ENCODE data around the gene THOC1. TPM values are rescaled to one million over a fixed set of nuclear protein-coding genes. Genes with fewer than 3 reads are reported as not detected.

Gene THOC1
- polyA plus RNA-seq, 1 of the 3 experiments (the other 2 are of a cell fraction) = 12.3 TPM

GRCh38 chr18:316393-316792, 48.5 kb upstream of the THOC1 start:
- CTCF ChIA-PET = no interaction called here
- 89% methylated on average over 8 of the region's 8 CpGs for WGBS (ENCODE audit: low lambda C conversion rate)
- H3K9ac ChIP-seq = no peak overlapping the region
- H3K9me3 ChIP-seq = no peaks in the 10 kb centered on the region
- no peaks in the 10 kb centered on the region for H3K9me2 ChIP-seq
- H3K4me2 ChIP-seq = no peak overlapping the region
- no peaks in the 10 kb centered on the region for H4K20me1 ChIP-seq (ENCODE audit: insufficient read depth)
- DNase-seq = no peak
- POLR2A ChIA-PET = no interaction called here
- TF ChIP-seq FOXJ3 (CRISPR knock-in tag; IDR thresholded peaks at IDR 0.05) (no peak), RFX5 (IDR thresholded peaks at IDR 0.05; ENCODE audit: low read length) (no peak), RCOR1 (IDR thresholded peaks at IDR 0.05; ENCODE audit: low read length) (no peak)
- H3K4me3 ChIP-seq (ENCODE audit: low read depth in 2 of 2, low read length in 1 of 2) = no peak overlapping the region
- H2AFZ ChIP-seq (ENCODE audit: low read depth) = no peak overlapping the region
- H3K27me3 ChIP-seq (ENCODE audit: insufficient read depth) = no peaks in the 10 kb centered on the region
- no peaks in the 10 kb centered on the region for H3K79me2 ChIP-seq (ENCODE audit: insufficient read depth)
- H3K36me3 ChIP-seq (replicated peaks in 1 of 2; ENCODE audit: control insufficient read depth in 1 of 2, insufficient read depth in 2 of 2, low read length in 1 of 2) = no peaks in the 10 kb centered on the region
- H3F3A ChIP-seq (replicated peaks; ENCODE audit: insufficient read depth) = peaks cover 4% of the 10 kb centered on the region
- no peak overlapping the region for H3K27ac ChIP-seq (ENCODE audit: low read depth in 2 of 2, low read length in 1 of 2)
- H3K4me1 ChIP-seq (ENCODE audit: control insufficient read depth in 1 of 2, insufficient read depth in 2 of 2, low read depth in 1 of 2, low read length in 1 of 2) = no peaks in the 10 kb centered on the region; a peak in 1 of 4 replicates

- Histone ChIP-seq H3K27ac (ENCODE audit: low read depth in 2 of 2, low read length in 1 of 2) (no peak overlapping the region), H3K4me3 (ENCODE audit: low read depth in 2 of 2, low read length in 1 of 2) (no peak overlapping the region), H3K9me2 (no peaks in the 10 kb centered on the region), H4K20me1 (ENCODE audit: insufficient read depth) (no peaks in the 10 kb centered on the region), H3K9ac (no peak overlapping the region), H3K4me1 (ENCODE audit: control insufficient read depth in 1 of 2, insufficient read depth in 2 of 2, low read depth in 1 of 2, low read length in 1 of 2) (no peaks in the 10 kb centered on the region), H3F3A (replicated peaks; ENCODE audit: insufficient read depth) (no peaks in the 10 kb centered on the region), H3K36me3 (replicated peaks in 1 of 2; ENCODE audit: control insufficient read depth in 1 of 2, insufficient read depth in 2 of 2, low read length in 1 of 2) (no peaks in the 10 kb centered on the region), H3K4me2 (no peak overlapping the region), H3K9me3 (no peaks in the 10 kb centered on the region), H3K79me2 (ENCODE audit: insufficient read depth) (no peaks in the 10 kb centered on the region), H2AFZ (ENCODE audit: low read depth) (no peak overlapping the region), H3K27me3 (ENCODE audit: insufficient read depth) (no peaks in the 10 kb centered on the region)
- ChIA-PET CTCF (interaction anchor here (0.6 to 1.0 kb wide), 2 partner anchors 56 to 301 kb away, joined by 3 read pairs; no protein-coding TSS in a partner anchor), POLR2A (no interaction called here)
- no peak for TF ChIP-seq EZH2phosphoT487 (IDR thresholded peaks at IDR 0.05; ENCODE audit: borderline replicate concordance, low read depth)
- TF ChIP-seq TEAD4 (IDR thresholded peaks at IDR 0.05; ENCODE audit: borderline replicate concordance, insufficient read depth) = no peak
- no peak for TF ChIP-seq USF1 (IDR thresholded peaks at IDR 0.05; ENCODE audit: borderline replicate concordance, low read depth)
- TF ChIP-seq PBX3 (IDR thresholded peaks at IDR 0.05) = no peak
- TF ChIP-seq FOSL2 (IDR thresholded peaks at IDR 0.05; ENCODE audit: borderline replicate concordance, low read depth) = no peak
- TF ChIP-seq MAX (IDR thresholded peaks at IDR 0.05; ENCODE audit: low read depth) = no peak
- TF ChIP-seq USF2 (IDR thresholded peaks at IDR 0.05; ENCODE audit: borderline replicate concordance, low read depth, low read length) = no peak
- TF ChIP-seq NFIC (IDR thresholded peaks at IDR 0.05; ENCODE audit: borderline replicate concordance) = no peak
- TF ChIP-seq ZBTB33 (IDR thresholded peaks at IDR 0.05; ENCODE audit: borderline replicate concordance, low read depth) = no peak
- no peak for DNase-seq
Measured at GRCh38 chr18:313931-314330, 46.1 kb upstream of the THOC1 start.
